ENCODE measurements around the gene NR5A2.

- no peak for TF ChIP-seq ZNF274 (IDR thresholded peaks at IDR 0.05; ENCODE audit: insufficient read depth, insufficient read length)
- TF ChIP-seq, protein P1, sequence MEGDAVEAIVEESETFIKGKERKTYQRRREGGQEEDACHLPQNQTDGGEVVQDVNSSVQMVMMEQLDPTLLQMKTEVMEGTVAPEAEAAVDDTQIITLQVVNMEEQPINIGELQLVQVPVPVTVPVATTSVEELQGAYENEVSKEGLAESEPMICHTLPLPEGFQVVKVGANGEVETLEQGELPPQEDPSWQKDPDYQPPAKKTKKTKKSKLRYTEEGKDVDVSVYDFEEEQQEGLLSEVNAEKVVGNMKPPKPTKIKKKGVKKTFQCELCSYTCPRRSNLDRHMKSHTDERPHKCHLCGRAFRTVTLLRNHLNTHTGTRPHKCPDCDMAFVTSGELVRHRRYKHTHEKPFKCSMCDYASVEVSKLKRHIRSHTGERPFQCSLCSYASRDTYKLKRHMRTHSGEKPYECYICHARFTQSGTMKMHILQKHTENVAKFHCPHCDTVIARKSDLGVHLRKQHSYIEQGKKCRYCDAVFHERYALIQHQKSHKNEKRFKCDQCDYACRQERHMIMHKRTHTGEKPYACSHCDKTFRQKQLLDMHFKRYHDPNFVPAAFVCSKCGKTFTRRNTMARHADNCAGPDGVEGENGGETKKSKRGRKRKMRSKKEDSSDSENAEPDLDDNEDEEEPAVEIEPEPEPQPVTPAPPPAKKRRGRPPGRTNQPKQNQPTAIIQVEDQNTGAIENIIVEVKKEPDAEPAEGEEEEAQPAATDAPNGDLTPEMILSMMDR (IDR thresholded peaks at IDR 0.05 in 2 of 3, conservative IDR thresholded peaks at IDR 0.05 in 1 of 3; ENCODE audit: control insufficient read depth in 2 of 3, extremely low read depth in 1 of 3, insufficient read depth in 1 of 3, low read depth in 3 of 3, low read length in 3 of 3), result no peak
- TF ChIP-seq SRF (IDR thresholded peaks at IDR 0.05; ENCODE audit: low read depth in 2 of 2, low read length in 2 of 2), result peak in 1 of 2 experiments; percentile 41; a peak in 1 of 4 replicates
- TF ChIP-seq ZNF217 (IDR thresholded peaks at IDR 0.05), result no peak
- no peak for TF ChIP-seq NFYA (IDR thresholded peaks at IDR 0.05; ENCODE audit: borderline replicate concordance, low read depth, low read length)
Observed at GRCh38 chr1:200153277-200154055, 126.0 kb downstream of the NR5A2 start.

Measured in GM12878 (cell line).